Fibroblast of upper back skin (primary cell): ENCODE data around the gene ACOX2.

Experiments
- DNase-seq: peaks from one replicate; pipeline ENCODE4 v3.0.0-alpha.2; 2013

Gene ACOX2

GRCh38 chr3:58470363-58471024, 66.5 kb downstream of the ACOX2 start:
- DNase-seq: no peak

GRCh38 chr3:58469096-58469495, 67.9 kb downstream of the ACOX2 start:
- DNase-seq: no peak

GRCh38 chr3:58466899-58467563, 70.0 kb downstream of the ACOX2 start:
- DNase-seq: no peak

GRCh38 chr3:58464866-58465265, 72.1 kb downstream of the ACOX2 start:
- DNase-seq: no peak

- DNase-seq: no peak
Observed at GRCh38 chr3:58463942-58464271, 73.1 kb downstream of the ACOX2 start.

- peak; percentile 89 for DNase-seq
Observed at GRCh38 chr3:58463181-58463941, 73.6 kb downstream of the ACOX2 start.

GRCh38 chr3:58462829-58463180, 74.2 kb downstream of the ACOX2 start:
- DNase-seq: no peak

- no peak for DNase-seq
Observed at GRCh38 chr3:58459160-58459559, 77.8 kb downstream of the ACOX2 start.
